ENCODE measurements around the gene ATG4C.

Gene ATG4C

DNA sequence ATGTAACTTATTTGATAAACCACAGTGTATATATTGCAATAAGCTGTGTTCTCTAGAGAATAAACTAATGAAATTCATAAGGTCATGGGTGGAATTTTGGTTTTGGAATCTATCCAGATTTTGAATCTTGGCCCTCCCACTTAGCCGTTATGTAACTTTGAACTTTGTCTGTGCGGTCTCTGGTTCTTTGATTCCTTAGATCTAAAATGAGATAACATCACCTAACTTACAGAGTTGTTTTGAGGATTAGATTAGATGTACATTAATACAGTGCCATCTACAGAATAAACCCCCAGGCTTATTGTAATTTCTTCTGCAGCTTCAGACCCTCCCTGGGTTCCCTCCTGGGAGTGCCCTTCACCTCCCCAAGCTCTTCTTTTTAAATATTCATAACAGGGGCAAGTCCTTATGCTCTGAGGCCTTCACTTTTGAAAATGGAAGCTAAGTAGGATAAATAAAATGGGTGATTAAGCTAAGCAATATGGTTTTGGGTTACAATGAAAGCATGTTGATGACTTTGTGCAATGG, 124.3 kb downstream of the ATG4C start:
- no peak overlapping the region for H3K4me3 ChIP-seq (ENCODE audit: low read length)
- H3K4me1 ChIP-seq (ENCODE audit: insufficient read depth, low read length): no peaks in the 10 kb centered on the region
- no peaks in the 10 kb centered on the region for H3K36me3 ChIP-seq (ENCODE audit: insufficient read depth, low read length)
- no peak overlapping the region for H3K9ac ChIP-seq (ENCODE audit: low read depth, low read length)
- WGBS: 100% methylated on average over 1 of the region's 2 CpGs
- H3K9me3 ChIP-seq (ENCODE audit: insufficient read depth, low read depth, low read length): no peaks in the 10 kb centered on the region
- H3K27ac ChIP-seq (ENCODE audit: low read depth, low read length): no peak overlapping the region
- H3K27me3 ChIP-seq (ENCODE audit: insufficient read depth, low read length): no peaks in the 10 kb centered on the region

DNA sequence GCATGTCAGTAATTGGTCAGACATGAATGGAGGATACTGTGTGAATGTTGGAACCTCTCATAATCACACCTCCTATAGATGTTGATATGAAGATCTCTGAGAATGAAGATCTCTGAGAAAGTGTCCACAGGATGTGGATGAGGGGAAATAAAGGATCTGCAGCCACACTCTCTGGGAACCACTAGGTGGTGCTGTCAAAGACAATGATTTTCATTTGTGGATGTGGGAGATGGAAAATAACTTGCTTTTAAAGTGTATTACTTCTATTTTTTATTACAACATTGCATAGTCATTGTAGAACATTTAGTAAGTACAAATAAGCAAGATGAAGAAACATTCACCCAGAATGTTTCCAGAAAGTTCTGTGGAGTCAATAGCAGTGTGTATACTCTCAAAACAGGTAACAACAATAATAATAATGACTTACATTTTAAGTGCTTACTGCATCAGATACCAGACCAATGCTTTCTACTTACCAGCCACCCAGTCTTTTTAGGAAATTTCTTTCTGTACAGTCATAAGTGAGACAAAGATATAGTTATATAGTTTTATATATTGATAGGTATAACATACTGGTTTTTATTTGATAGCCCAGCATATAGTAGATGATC, 128.2 kb downstream of the ATG4C start:
- no peaks in the 10 kb centered on the region for H3K4me1 ChIP-seq (ENCODE audit: insufficient read depth, low read length)
- no peak overlapping the region for H3K27ac ChIP-seq (ENCODE audit: low read depth, low read length)
- H3K9ac ChIP-seq (ENCODE audit: low read depth, low read length): no peak overlapping the region
- no peak overlapping the region for H3K4me3 ChIP-seq (ENCODE audit: low read length)
- no peaks in the 10 kb centered on the region for H3K36me3 ChIP-seq (ENCODE audit: insufficient read depth, low read length)
- no peaks in the 10 kb centered on the region for H3K9me3 ChIP-seq (ENCODE audit: insufficient read depth, low read depth, low read length)
- H3K27me3 ChIP-seq (ENCODE audit: insufficient read depth, low read length): 0 out of 2 replicates have a peak, but pooled peaks cover 3% of the 10 kb centered on the region

Data from HUES64 (cell line).